GOT3 (cell line): ENCODE results near the gene SPPL2A.
"Not testable (repeated sequence)": the region's sequence is repeated elsewhere in the genome, so short reads cannot be mapped to it uniquely, and the experiment has no call there.

Experiments used
- DNase-seq: peaks from one replicate; lab custom pipeline; 2025; ENCODE audit warnings: mixed read lengths; lab: John Stamatoyannopoulos, UW

The SPPL2A gene

GRCh38 chr15:50767332-50767861 lies 1.9 kb upstream of the SPPL2A start:
- DNase-seq, result no peak

GRCh38 chr15:50764461-50765194 lies 878 bp downstream of the SPPL2A start:
- no peak for DNase-seq

- DNase-seq, result no peak
These were observed 6.7 kb downstream of the SPPL2A start for GRCh38 chr15:50758712-50759205.

GRCh38 chr15:50753463-50753862 lies 12.0 kb downstream of the SPPL2A start:
- no peak for DNase-seq

GRCh38 chr15:50751394-50751793 lies 14.1 kb downstream of the SPPL2A start:
- DNase-seq, result no peak

GRCh38 chr15:50750227-50750705 lies 15.2 kb downstream of the SPPL2A start:
- DNase-seq, result no peak

- no peak for DNase-seq
These were observed 18.0 kb downstream of the SPPL2A start for GRCh38 chr15:50747523-50747922.

GRCh38 chr15:50744601-50745000 lies 20.9 kb downstream of the SPPL2A start:
- DNase-seq, result no peak

- DNase-seq, result no peak
These were observed 24.6 kb downstream of the SPPL2A start for GRCh38 chr15:50740955-50741354.

GRCh38 chr15:50736823-50737222 lies 28.7 kb downstream of the SPPL2A start:
- no peak for DNase-seq

GRCh38 chr15:50735156-50735555 lies 30.4 kb downstream of the SPPL2A start:
- DNase-seq, result no peak

- no peak for DNase-seq
These were observed 39.2 kb downstream of the SPPL2A start for GRCh38 chr15:50726315-50726714.

GRCh38 chr15:50718700-50719125 lies 46.8 kb downstream of the SPPL2A start:
- DNase-seq, result no peak

- DNase-seq, result no peak
These were observed 53.5 kb downstream of the SPPL2A start for GRCh38 chr15:50712018-50712417.

- no peak for DNase-seq
These were observed 54.9 kb downstream of the SPPL2A start for GRCh38 chr15:50710585-50710984.

- no peak for DNase-seq
These were observed 57.6 kb downstream of the SPPL2A start for GRCh38 chr15:50707878-50708427.

- no peak for DNase-seq
These were observed 62.7 kb downstream of the SPPL2A start for GRCh38 chr15:50702762-50703334.

GRCh38 chr15:50698101-50698500 lies 67.4 kb downstream of the SPPL2A start:
- DNase-seq, result no peak

GRCh38 chr15:50697109-50697797 lies 68.3 kb downstream of the SPPL2A start:
- no peak for DNase-seq

- not testable (repeated sequence) for DNase-seq
These were observed 70.8 kb downstream of the SPPL2A start for GRCh38 chr15:50694634-50695165.

- DNase-seq, result no peak
These were observed 78.1 kb downstream of the SPPL2A start for GRCh38 chr15:50687302-50687902.
